COLO829 (cell line): ENCODE data around the gene SH3PXD2A.

Experiments
- DNase-seq: peaks from one replicate; pipeline ENCODE4 v3.0.0; 2012; ENCODE audit warnings: low spot score

The SH3PXD2A gene, protein sequence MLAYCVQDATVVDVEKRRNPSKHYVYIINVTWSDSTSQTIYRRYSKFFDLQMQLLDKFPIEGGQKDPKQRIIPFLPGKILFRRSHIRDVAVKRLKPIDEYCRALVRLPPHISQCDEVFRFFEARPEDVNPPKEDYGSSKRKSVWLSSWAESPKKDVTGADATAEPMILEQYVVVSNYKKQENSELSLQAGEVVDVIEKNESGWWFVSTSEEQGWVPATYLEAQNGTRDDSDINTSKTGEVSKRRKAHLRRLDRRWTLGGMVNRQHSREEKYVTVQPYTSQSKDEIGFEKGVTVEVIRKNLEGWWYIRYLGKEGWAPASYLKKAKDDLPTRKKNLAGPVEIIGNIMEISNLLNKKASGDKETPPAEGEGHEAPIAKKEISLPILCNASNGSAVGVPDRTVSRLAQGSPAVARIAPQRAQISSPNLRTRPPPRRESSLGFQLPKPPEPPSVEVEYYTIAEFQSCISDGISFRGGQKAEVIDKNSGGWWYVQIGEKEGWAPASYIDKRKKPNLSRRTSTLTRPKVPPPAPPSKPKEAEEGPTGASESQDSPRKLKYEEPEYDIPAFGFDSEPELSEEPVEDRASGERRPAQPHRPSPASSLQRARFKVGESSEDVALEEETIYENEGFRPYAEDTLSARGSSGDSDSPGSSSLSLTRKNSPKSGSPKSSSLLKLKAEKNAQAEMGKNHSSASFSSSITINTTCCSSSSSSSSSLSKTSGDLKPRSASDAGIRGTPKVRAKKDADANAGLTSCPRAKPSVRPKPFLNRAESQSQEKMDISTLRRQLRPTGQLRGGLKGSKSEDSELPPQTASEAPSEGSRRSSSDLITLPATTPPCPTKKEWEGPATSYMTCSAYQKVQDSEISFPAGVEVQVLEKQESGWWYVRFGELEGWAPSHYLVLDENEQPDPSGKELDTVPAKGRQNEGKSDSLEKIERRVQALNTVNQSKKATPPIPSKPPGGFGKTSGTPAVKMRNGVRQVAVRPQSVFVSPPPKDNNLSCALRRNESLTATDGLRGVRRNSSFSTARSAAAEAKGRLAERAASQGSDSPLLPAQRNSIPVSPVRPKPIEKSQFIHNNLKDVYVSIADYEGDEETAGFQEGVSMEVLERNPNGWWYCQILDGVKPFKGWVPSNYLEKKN

DNA sequence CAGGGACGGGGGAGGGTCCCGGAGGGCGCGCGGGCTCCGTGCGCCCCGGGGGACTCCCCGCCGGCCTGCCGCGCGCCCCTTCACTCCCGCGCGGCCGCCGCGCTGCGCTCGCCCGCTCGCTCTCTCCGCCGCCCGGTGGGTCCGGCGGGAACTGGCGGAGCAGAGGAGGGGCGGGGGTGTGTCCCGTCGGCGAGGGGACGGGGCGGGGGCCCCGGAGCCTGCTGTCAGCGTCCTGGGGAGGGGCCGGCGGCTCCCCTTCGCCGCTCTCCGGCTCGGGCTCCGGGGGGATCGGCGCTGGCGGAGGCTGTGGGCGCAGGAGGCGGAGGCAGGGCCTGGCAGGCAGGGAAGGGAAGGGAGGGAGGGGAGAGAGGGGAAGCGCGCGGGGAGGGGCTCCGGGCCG lies at the start of gene SH3PXD2A:
Gene SH3PXD2A, minus strand, starts transcription at position 153 of the 400 bp plus-strand sequence. CDS start 310 bp downstream, outside the sequence.
- DNase-seq = no peak

DNA sequence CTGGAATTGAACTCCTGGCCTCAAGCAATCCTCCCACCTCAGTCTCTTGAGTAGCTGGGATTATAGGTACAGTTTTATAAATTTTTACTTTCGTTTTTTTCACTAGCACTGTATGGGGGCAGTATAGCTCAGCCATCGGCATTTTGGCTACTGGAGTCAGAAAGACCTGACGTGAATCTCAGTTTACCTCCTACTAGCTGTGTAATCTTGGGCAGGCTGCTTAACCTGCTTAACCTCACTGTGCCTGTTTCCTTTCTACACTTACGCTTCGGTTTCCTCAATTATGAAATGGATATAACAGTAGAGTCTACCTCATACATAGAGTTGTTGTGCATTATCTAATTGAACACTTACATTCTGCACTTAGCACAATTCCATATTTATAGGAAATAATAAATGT lies 45.9 kb upstream of the SH3PXD2A start:
- DNase-seq = no peak

DNA sequence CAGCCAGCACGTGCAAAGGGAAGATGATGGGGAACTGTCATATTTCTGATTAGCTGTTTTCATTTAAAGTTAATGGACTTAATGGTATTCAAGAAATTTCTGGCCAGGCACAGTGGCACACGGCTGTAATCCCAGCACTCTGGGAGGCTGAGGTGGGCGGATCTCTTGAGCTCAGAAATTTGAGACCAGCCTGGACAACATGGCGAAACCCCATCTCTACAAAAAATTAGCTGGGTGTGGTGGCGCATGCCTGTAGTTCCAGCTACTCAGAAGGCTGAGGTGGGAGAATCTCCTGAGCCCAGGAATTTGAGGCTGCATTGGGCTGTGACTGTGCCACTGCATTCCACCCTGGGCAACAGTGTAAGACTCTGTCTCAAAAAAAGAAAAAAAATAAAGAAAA lies 43.9 kb upstream of the SH3PXD2A start:
- no peak for DNase-seq

DNA sequence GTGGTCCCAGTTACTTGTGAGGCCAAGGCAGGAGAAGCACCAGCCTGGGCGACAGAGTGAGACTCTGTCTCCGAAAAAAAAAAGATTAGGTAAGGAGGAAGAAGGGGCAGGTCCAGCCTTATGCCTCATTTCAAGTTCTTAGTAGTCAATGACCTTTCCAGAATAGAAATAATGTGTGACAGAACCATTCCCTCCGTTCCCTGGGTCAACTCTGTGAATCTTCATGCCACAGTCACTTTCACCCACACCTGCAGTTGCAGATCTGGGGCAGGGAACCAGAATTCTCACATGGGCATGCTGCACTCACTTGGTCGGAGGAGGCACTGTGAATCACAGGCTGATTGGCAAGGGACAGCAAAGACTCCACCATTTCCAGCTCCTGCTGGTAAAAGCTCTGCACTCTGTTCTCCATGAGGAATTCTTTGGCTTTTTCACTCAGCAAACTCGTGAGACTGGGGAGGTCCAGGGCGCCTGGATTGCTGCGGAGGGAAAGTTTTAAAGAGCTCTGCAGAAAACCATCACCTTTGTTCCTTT lies 41.9 kb upstream of the SH3PXD2A start:
- DNase-seq = no peak

DNA sequence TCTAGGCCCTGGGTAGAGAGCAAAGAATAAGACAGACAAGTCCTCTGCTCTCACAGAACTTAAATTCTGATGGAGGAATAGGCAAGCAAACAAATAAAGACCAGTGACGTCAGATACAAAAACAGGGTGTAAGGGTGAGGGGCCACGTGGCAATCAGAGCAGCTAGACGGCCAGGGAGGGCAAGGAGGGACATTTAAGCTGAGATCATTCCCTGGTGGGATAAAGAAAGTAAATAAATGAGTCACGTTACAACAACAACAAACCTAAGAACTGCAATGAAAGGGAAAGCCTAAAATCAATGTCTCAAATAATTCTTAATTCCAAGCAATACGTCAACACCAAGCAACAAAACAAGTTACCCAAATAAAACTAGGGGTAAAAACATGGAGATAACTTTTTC lies 40.8 kb upstream of the SH3PXD2A start:
- no peak for DNase-seq

DNA sequence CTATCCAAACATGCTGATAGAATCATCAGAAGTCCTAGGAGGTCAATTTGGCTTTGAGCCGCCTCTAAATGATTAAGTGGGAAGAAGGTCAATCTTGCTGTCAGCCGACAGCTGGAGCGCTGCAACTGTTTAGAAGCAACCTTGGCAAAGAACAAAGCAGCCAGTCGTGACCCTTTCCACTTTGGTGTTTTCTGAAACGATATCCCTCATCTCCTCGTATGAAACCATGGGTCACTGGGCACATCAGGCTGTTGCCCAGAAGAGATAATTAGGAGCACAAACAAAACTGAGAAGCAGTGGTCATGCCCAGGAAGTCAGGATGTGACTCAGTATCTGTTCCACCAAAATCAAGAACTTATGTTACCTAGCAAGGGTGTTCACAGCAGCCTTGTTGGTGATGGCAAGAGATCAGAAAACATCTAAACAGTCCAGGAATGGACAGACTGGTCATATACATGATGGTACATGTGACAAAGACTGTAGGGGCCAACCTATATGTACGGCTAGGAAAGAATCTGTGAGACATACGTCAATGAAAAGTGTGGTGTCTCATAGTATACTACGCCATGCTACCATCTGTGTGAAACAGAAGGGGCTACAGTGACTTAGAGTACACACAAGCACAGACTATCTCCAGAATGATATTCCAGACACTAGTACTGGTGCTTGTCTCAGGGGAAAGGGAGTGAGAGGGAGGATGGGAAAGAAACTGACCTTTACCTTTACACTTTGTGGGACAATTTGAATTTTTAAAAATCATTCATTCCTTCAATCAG lies 40.2 kb upstream of the SH3PXD2A start:
- no peak for DNase-seq

DNA sequence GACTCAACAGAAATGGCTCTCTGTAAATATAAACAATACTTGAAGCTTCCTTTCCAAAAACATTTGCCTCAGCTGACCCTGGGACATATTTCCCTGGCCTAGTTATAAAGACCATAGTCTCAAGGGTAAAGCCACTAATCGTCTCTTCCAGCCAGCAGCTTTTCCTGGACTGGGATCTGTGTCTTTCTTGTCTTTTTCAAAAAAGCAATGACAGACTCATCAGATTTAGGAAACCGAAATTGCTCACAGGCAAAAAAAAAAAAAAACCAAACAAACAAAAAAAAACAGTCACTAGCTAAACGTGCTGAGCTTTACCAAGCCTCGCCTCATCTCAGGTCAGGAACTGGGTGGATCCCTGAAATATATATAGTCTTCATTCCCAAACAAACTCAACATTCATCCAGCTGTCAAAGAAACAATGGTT lies 39.1 kb upstream of the SH3PXD2A start:
- DNase-seq = no peak

DNA sequence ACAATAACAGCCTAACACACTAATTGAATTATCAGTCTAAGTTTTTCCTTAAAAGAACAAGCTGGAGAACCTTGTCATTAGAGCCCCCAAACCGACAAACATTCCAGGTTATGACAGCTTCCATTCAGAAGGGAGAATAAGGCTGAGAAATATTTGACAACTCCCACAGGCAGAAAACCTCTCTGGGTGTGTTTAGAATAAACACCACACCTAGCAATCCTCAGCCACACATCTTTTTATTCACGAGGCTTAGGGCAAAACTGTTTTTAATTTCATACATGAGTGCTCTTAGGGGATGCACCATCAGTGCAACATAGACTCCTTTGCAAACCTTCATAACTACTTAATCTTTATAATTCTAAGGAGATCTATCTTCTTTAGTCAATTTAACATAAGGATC lies 38.4 kb upstream of the SH3PXD2A start:
- DNase-seq = no peak

DNA sequence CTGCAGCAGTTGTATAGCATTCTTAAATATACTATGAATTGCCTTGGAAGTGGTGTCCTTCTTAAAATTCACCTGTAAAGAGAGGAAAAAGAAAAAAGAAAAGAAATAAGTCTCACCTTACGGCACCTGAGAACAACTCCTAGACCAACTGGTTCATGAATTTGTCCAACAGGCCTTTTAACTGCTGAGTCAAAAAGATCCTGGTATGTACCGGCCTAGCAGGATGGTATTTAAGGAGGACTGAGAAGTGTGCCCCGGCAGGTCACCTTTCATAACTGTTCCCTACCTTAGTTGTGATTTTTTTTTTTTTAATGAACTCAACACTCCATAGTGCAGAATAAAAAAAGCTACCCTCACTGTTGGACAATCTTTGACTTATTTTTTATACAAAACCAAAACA lies 36.8 kb upstream of the SH3PXD2A start:
- no peak for DNase-seq

DNA sequence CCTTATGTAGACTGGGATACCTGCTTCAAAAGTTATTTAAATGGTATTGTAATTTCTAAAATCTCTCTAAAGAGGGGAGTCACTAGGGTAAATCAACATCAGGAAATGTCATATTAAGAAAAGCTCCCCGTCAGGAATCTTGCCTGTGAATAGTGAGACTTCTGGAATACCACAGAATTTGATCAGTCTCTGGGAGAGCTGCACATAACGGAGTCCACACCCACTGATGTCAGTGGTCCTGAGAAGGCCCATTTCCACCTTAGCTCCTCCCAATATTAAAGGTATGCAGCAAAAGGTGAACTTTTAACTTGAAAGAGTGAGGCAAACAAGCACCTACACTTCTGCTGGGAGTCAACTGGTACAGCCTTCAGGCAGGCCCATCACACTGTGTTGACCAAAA lies 35.3 kb upstream of the SH3PXD2A start:
- no peak for DNase-seq

DNA sequence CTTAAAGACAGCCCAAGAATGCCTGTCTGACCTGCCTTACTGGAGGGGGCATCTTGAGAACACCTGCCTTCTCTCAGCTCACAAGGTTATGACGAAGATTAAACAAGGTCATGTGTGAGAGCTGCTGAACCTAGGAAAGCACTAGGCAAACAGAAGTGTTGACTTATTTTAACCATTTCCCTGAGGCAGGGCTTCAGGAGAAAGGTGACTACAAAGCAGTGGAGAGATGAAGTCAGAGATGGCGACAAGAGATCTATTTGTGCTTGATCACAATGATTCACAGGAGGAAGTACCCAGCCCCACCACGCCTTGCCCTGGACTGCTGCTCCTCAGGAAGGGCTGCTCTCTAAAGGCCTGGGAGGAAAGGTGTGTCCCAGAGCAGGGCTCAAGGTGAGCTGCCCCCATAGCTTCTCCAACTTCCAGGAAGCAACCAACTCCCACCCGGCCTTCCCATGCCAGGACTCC lies 34.9 kb upstream of the SH3PXD2A start:
- DNase-seq = no peak

DNA sequence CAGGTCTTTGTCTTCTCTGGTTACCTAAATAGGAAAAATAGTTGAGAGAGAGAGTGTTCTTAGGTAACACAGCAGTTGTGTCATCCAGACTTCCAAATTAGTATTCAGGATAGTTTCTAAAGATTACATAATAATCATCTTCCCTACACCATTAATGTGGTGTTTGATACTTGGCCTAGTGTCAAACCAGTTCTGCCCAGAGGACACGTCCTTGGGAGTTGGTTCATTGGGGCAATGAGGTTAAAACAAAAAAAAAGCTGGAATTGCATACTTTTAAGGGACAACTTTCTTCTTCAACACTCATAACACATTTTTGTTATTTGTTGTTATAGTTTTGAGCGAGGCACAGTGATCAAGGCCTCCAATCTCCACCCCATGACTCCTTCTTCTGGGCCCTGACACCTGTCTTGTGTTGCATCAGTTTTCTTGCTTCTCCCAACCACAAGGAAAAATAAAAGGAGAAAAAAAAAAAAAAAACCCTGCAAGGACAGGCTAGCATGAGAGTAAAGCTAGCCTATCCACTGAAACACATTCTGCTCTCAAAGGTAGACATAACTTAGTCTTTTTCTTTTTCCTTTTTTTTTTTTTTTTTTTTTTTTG lies 33.8 kb upstream of the SH3PXD2A start:
- no peak for DNase-seq

DNA sequence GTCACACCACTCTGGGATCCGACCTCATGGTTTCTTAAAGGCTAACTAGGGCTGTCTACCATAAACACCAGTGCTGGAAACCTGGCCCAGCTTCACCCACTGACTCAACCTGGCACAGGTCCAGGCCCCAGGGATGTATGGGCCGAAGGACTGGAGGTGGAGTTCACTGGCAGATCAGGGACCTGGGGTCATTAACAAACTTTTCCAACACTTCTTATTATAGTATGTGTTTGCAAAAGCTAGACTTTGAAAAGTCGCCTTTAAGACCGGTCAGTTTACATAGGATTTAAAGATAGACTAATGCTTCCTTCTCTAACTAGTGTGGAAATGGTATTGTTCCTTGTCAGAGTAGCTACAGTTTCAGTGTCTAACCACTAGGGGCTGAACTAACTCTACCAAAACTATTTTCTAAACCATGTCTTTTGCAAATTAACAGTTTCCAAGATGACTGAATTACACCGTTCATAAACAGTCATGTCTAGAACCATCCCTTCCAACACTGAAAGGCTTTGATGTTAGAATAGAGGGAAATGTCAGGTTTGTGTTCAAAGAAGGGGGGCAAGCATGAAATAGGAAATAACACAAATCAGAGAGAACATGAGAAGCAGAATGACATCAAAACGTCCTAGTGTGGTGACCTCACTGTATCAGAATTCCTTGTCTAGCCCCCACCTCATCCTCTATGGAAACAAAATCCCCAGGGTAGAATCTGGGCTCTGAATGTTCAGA lies 32.9 kb upstream of the SH3PXD2A start:
- DNase-seq = peak; percentile 74

DNA sequence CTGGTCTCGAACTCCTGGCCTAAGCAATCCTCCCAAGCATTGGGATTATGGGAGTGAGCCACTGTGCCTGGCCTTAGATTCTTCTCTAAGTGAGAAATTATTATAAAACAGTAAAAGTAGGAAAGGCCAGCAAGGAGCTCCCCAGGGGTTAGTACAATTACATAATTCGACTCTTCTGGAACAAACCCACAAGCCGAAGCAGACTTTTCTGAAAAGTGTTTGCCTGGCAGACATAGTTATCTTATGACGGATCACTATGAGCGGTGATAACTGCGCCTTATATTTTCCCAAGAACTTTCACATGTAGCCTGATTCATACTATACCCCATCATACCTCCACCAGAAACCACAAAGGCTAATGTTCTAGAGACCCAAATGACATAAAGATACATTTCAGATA lies 30.2 kb upstream of the SH3PXD2A start:
- no peak for DNase-seq

DNA sequence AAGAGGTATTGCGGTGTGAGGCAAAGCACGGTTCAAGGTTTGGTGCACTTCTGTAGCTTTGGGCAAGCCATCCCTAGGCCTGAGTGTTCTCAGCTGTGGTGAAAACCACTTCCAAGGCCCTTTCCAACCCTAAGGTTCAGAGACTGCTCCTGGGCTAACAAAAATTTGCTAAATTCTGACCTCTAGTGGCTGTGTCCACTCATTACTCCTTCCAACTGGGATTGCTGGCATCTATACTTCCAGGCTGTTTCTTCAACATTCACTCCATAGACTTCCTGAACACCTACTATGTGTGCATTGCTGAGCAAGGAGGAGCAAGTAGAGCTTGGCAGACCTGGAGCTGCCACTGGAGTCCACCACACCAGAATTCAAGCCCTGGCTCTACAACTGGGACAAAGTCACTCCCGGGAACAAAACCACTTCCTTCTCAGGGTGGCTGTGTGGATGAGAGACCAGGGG lies 29.3 kb upstream of the SH3PXD2A start:
- peak; percentile 82 for DNase-seq

DNA sequence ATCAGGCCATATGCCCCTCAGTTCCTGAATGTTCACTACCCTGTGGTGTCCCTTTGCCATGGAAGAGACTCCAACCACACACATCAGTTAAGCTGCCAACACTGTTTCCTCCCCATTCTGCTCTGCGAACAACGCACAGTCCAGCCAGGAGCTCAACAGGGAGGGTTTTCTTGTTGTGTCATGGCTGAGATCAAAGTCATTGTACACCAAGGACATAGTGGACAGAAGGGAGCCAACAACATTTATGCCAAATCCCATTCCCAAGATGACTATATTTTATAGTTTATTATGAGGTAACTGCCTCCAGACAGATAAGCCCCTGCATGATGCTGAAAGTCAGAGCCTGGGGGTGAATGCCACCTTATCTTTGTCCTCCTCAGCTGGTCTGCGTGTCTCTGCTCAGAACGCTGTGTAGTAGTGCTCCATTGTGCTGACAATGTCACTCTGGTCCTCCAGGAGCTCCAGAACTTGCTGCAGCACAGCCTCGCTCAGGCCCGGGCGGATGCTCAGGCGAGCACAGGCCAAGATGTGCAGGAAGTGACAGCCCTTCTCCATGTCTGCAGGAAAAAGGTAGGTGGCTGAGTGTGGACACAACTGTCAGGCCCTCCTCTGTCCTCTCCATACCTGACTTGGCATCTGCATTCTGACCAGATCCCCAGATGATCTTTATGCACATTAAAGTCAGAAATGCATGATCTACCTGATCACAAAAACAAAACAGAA lies 27.1 kb upstream of the SH3PXD2A start:
- no peak for DNase-seq

DNA sequence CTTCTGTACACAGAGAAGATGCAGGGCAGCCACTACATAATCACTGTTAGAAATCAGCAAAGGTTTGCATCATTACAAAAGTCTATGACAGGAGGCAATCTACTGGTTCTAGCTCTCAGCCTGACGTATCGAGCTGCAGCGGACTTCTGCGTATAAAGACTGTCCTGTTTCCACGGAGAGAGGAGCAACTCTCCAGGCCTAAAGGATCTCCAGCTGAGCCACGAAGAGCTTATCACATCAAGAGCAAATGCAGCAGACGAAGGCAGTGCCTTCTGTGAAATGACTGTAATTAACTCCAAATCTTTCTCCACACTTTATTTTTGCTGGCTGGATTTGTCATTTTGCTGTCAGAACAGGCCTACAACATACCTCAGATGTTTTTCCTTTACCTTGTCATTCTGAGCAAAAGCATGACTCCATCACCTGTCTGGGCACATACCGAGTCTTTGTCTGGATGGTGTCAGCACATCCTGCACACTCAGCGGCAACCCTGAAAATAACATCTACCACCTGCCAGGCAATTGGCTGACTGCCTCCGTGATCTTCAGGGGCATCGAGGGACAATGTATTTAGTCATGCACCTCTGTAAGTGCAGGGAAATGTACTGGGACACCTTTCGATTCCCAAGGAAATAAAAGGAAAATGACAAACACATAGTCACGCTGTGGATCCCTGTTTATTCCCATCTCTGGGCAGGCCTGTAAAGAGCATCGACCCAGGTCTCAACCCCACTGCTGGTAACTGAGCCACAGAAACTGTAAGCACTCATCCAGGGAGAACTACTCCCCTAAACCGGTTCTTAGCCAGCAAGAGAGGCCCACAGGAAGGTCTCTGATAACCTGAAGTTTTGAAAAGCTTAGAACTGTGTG lies 26.3 kb upstream of the SH3PXD2A start:
- no peak for DNase-seq

DNA sequence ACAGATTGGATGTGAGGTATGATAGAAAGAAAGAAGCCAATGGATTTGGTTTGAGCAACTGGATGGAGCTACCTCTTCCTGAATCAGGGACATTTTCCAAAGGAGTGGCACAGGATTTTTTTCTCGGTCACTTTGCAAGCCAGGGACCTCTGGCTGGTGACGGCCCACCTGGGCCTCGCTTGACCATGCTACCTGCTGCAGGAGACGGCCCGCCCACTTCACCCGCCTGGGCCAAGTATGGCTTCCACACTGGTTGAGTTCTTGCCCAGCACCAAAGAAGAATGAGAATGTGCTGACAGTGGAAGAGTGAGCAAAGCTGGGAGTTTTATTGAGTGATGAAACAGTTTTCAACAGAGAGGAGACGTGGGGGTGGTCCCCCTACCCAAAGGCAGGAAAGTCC lies 24.5 kb upstream of the SH3PXD2A start:
- DNase-seq = no peak

DNA sequence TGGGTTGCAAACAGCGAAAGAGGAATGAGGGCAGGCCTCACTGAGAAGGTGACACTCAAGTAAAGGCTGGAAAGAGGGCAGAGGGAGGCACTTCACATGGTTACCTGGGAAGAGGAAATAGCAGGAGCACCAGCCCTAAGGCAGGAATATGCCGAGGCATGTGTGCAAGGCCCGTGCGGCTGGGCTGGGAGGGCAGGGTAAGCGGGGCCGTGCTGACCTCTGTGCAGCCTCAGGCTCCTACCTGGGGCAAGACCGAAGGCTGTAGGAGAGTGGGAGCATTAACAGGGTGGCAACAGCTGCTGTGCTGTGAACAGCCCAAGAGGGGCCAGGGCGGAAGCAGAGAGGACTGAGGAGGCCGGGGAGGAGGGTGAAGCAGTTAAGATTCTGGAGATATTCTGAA lies 24.0 kb upstream of the SH3PXD2A start:
- no peak for DNase-seq
